ENCODE measurements around the gene ABHD16A. TPM values are rescaled to one million over a fixed set of nuclear protein-coding genes. Genes with fewer than 3 reads are reported as not detected.

The ABHD16A gene
- total and polyA plus RNA-seq, 8 donors = 15.1 to 122 (median 46.8) TPM

DNA sequence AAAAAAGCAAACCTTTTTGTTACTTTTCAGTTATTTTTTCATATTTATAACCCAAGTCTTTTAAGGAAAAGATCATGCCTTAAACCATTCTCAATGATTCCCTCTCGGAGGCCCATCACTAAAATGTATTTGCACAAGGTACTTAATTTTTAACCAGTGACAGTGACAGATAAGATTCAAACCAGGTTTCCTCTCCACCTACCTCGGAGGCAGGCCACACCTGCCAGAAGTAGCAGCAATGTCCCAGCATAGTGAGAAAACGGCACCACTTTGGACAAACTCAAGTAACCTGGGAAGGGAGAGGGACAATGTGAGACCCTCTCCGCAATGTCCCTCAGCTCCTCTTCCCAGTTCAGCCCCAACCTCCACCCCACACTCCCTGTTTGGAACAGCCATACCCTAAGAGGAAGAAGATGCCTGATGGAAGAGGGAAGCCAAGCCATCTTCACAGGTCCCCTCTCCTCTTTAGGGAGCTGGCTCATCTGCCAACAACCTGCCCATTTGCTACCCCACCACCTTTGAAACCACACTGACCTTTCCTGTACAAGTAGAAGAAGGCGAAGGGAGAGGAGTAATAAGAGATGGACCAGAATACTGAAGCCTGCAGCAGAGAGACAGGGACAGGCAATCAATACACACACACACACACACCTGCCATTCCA lies 2.3 kb downstream of the ABHD16A start:
- peak overlapping the region in 1 of 5 donors; percentile 51 for H3K27ac ChIP-seq
- DNase-seq = no peak
- no peaks in the 10 kb centered on the region for H3K27me3 ChIP-seq
- no peak for TF ChIP-seq POLR2AphosphoS5 (IDR thresholded peaks at IDR 0.05)
- no peak for TF ChIP-seq EP300 (IDR thresholded peaks at IDR 0.05)
- TF ChIP-seq POLR2A (IDR thresholded peaks at IDR 0.05) = no peak
- TF ChIP-seq, protein P1, sequence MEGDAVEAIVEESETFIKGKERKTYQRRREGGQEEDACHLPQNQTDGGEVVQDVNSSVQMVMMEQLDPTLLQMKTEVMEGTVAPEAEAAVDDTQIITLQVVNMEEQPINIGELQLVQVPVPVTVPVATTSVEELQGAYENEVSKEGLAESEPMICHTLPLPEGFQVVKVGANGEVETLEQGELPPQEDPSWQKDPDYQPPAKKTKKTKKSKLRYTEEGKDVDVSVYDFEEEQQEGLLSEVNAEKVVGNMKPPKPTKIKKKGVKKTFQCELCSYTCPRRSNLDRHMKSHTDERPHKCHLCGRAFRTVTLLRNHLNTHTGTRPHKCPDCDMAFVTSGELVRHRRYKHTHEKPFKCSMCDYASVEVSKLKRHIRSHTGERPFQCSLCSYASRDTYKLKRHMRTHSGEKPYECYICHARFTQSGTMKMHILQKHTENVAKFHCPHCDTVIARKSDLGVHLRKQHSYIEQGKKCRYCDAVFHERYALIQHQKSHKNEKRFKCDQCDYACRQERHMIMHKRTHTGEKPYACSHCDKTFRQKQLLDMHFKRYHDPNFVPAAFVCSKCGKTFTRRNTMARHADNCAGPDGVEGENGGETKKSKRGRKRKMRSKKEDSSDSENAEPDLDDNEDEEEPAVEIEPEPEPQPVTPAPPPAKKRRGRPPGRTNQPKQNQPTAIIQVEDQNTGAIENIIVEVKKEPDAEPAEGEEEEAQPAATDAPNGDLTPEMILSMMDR (IDR thresholded peaks at IDR 0.05) = no peak
- peaks cover 15 to 52% (median 46%) of the 10 kb centered on the region in 4 donors for H3K36me3 ChIP-seq
- peaks cover 11 to 44% (median 26%) of the 10 kb centered on the region in 4 donors for H3K4me1 ChIP-seq
- intact Hi-C loops (cut with DNase I; ENCODE audit: low total_unique reads) = no loop called here
- H3K4me3 ChIP-seq = peak overlapping the region in 2 of 4 donors; percentile 63 to 83
- 61 to 82% (median 70%) methylated on average over 5 of the region's 5 CpGs for WGBS, 5 donors
- H3K9me3 ChIP-seq = no peaks in the 10 kb centered on the region

DNA sequence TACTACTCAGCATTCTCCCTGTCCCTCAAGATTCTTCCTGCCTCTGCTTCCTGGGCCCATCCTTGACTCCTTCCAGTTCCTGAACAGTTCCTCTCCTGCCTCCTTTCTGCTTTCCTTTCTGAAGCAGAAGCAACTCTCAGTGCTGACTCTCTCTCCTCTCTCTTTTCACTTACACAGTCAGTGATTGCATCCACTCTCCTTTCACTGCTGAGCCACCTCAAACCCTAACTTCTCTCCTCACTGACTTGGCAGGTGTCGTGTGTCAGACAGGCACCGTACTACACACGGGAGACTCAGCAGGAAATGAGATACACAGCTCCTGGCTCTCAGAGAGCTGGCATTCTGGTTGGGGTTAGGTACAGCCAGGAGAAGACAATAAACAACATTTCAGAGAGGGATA lies 5.6 kb downstream of the ABHD16A start:
- DNase-seq = no peak
- H3K27ac ChIP-seq = no peak overlapping the region
- no peaks in the 10 kb centered on the region for H3K27me3 ChIP-seq
- TF ChIP-seq POLR2A (IDR thresholded peaks at IDR 0.05) (no peak), POLR2AphosphoS5 (IDR thresholded peaks at IDR 0.05) (no peak), EP300 (IDR thresholded peaks at IDR 0.05) (no peak)
- TF ChIP-seq, protein P1 (IDR thresholded peaks at IDR 0.05) = no peak
- peaks cover 11 to 36% (median 20%) of the 10 kb centered on the region in 4 donors for H3K4me1 ChIP-seq
- H3K4me3 ChIP-seq = no peak overlapping the region
- H3K36me3 ChIP-seq = peaks cover 42 to 85% (median 80%) of the 10 kb centered on the region in 4 donors
- intact Hi-C loops (cut with DNase I; ENCODE audit: low total_unique reads) = no loop called here
- H3K9me3 ChIP-seq = no peaks in the 10 kb centered on the region
- WGBS, 5 donors = 35 to 45% (median 39%) methylated on average over 3 of the region's 3 CpGs

DNA sequence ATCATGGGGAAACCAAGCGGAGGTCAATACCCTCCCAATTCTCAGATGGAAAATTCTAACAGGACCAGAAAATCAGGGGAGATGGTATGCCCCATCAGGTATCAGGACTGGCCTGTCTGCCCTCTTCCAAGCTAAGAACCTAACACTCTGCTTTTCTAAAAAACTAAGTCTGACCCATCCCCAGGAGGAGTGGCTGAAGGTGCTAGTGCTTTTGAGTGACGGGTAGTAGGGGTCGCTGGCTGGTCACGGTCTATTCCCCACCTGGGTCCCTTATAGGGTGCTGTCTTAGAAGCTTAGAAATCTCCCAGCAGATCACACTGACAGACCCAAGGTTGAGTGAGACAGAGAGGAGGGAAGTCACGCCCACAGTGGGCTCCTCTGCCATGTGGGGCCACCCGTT lies 9.6 kb downstream of the ABHD16A start:
- Histone ChIP-seq H3K36me3 (peaks cover 74 to 100% (median 97%) of the 10 kb centered on the region in 4 donors), H3K9me3 (no peaks in the 10 kb centered on the region), H3K4me3 (no peak overlapping the region), H3K27ac (no peak overlapping the region), H3K4me1 (peaks cover 4 to 22% (median 12%) of the 10 kb centered on the region in 4 donors), H3K27me3 (no peaks in the 10 kb centered on the region)
- intact Hi-C loops (cut with DNase I; ENCODE audit: low total_unique reads) = no loop called here
- DNase-seq = no peak
- TF ChIP-seq POLR2A (IDR thresholded peaks at IDR 0.05) (no peak), POLR2AphosphoS5 (IDR thresholded peaks at IDR 0.05) (no peak), EP300 (IDR thresholded peaks at IDR 0.05) (no peak)
- TF ChIP-seq, protein P1 (IDR thresholded peaks at IDR 0.05) = no peak
- 80 to 100% (median 92%) methylated on average over 4 to 6 of the region's 6 CpGs for WGBS, 5 donors

DNA sequence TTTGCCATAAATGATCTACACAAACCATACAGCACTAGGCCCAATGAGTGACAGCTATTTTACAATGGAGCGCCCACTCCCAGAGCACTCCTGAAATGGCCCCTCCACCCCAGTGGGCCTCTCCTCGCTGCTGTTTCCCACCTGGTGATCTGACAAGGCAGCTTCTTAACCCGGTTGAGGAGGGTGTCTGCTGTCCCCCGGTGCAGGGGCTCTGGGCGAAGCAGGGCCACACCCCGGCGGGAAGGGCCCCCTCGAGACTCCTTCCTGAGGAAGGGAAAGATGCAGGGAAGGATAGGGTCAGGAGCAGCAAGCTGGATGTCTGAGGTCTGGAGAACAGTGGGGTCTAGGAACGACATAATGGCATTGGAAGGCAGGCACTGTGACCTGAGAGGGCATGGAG lies 10.2 kb downstream of the ABHD16A start:
- Histone ChIP-seq H3K27me3 (no peaks in the 10 kb centered on the region), H3K4me1 (peaks cover 4 to 20% (median 12%) of the 10 kb centered on the region in 4 donors), H3K36me3 (peaks cover 80 to 100% (median 100%) of the 10 kb centered on the region in 4 donors), H3K9me3 (no peaks in the 10 kb centered on the region), H3K4me3 (no peak overlapping the region), H3K27ac (no peak overlapping the region)
- intact Hi-C loops (cut with DNase I; ENCODE audit: low total_unique reads) = no loop called here
- no peak for TF ChIP-seq POLR2A (IDR thresholded peaks at IDR 0.05)
- 87 to 91% (median 89%) methylated on average over 9 of the region's 9 CpGs for WGBS, 5 donors
- DNase-seq = no peak

DNA sequence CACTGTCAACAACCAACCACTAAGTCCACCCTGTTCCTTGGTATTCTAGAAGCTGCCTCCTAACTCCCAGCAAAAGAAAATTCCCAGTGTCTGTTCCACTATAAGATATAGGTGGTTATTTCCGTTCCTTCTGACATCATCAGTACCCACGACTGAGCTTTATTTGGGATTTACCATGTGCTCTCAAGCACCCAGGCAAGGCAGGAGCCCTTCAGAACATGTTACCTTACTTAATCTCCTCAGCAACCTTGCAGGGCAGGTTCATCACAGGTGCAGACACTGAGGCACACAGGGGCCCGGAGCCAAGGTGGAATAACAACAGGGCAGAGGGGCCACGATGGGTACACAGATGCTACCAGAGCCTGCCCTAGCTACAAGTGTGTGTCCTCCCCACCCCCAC lies 10.8 kb downstream of the ABHD16A start:
- Histone ChIP-seq H3K27ac (no peak overlapping the region), H3K4me1 (peaks cover 4 to 20% (median 12%) of the 10 kb centered on the region in 4 donors), H3K9me3 (no peaks in the 10 kb centered on the region), H3K27me3 (no peaks in the 10 kb centered on the region), H3K36me3 (peaks cover 84 to 100% (median 100%) of the 10 kb centered on the region in 4 donors), H3K4me3 (no peak overlapping the region)
- TF ChIP-seq, protein P1 (IDR thresholded peaks at IDR 0.05) = no peak
- TF ChIP-seq POLR2AphosphoS5 (IDR thresholded peaks at IDR 0.05) = no peak
- WGBS, 5 donors = 71 to 83% (median 78%) methylated on average over 4 of the region's 4 CpGs
- intact Hi-C loops (cut with DNase I; ENCODE audit: low total_unique reads) = no loop called here
- DNase-seq = no peak
